ENCODE data around the gene DRC7.
"Not testable (repeated sequence)": the region's sequence is repeated elsewhere in the genome, so short reads cannot be mapped to it uniquely, and the experiment has no call there.

DRC7 gene

GRCh38 chr16:57741660-57742191 is 47.1 kb downstream of the DRC7 start:
- no peak for TF ChIP-seq CTCF (IDR thresholded peaks at IDR 0.05; ENCODE audit: extremely low read depth, missing control alignments)
- DNase-seq (ENCODE audit: low spot score), result no peak

GRCh38 chr16:57742543-57742942 is 47.9 kb downstream of the DRC7 start:
- no peak for DNase-seq (ENCODE audit: low spot score)
- TF ChIP-seq CTCF (IDR thresholded peaks at IDR 0.05; ENCODE audit: extremely low read depth, missing control alignments), result no peak

GRCh38 chr16:57743458-57743857 is 48.9 kb downstream of the DRC7 start:
- no peak for TF ChIP-seq CTCF (IDR thresholded peaks at IDR 0.05; ENCODE audit: extremely low read depth, missing control alignments)

GRCh38 chr16:57743886-57744641 is 49.5 kb downstream of the DRC7 start:
- no peak for DNase-seq (ENCODE audit: low spot score)
- no peak for TF ChIP-seq CTCF (IDR thresholded peaks at IDR 0.05; ENCODE audit: extremely low read depth, missing control alignments)

More at GRCh38 chr16:57743458-57743857, 48.9 kb downstream of the DRC7 start:
- no peak for DNase-seq (ENCODE audit: low spot score)

GRCh38 chr16:57744642-57744903 is 50.0 kb downstream of the DRC7 start:
- DNase-seq (ENCODE audit: low spot score), result no peak
- TF ChIP-seq CTCF (IDR thresholded peaks at IDR 0.05; ENCODE audit: extremely low read depth, missing control alignments), result no peak

- TF ChIP-seq CTCF (IDR thresholded peaks at IDR 0.05; ENCODE audit: extremely low read depth, missing control alignments), result no peak
- DNase-seq (ENCODE audit: low spot score), result no peak
Observed at GRCh38 chr16:57745768-57746167, 51.2 kb downstream of the DRC7 start.

- not testable (repeated sequence) for DNase-seq (ENCODE audit: low spot score)
Observed at GRCh38 chr16:57746316-57746715, 51.7 kb downstream of the DRC7 start.

- no peak for DNase-seq (ENCODE audit: low spot score)
- TF ChIP-seq CTCF (IDR thresholded peaks at IDR 0.05; ENCODE audit: extremely low read depth, missing control alignments), result no peak
Observed at GRCh38 chr16:57747091-57747490, 52.5 kb downstream of the DRC7 start.
